Stimulated activated naive B cell treated with anti-CD40 and anti-IgM and Interleukin-4, amounts not matched to agents 10 μg/mL and 1 μg/mL and 100 μg/mL, for 72 hours (primary cell): Measurements from ENCODE around the gene NYAP1.
"Not testable (repeated sequence)": the region's sequence is repeated elsewhere in the genome, so short reads cannot be mapped to it uniquely, and the experiment has no call there.

Experiments
- ATAC-seq, 2 donors: fragments of 150-1000 bp; cut with Tn5 transposase; replicated peaks; 2 replicates each; pipeline ENCODE4 v1.10.0; 2021; ENCODE audit warnings: moderate library complexity in 1 of 2
- DNase-seq: peaks from one replicate; pipeline ENCODE4 v3.0.0; 2021
- H3K27ac Mint-ChIP-seq: one replicate; pipeline ENCODE4 v1.8.0; 2022; ENCODE audit warnings: mild to moderate bottlenecking, mixed read lengths
- H3K27me3 Mint-ChIP-seq, 2 donors: one replicate each; pipeline ENCODE4 v1.8.0; 2022; ENCODE audit warnings: mixed read lengths in 2 of 2
- H3K36me3 Mint-ChIP-seq, 2 donors: one replicate each; pipeline ENCODE4 v1.8.0; 2022; ENCODE audit warnings: mixed read lengths in 2 of 2, mild to moderate bottlenecking in 1 of 2
- H3K4me1 Mint-ChIP-seq, 2 donors: one replicate each; pipeline ENCODE4 v1.8.0; 2022; ENCODE audit warnings: mixed read lengths in 2 of 2, mild to moderate bottlenecking in 1 of 2
- H3K4me3 Mint-ChIP-seq, 2 donors: one replicate each; pipeline ENCODE4 v1.8.0; 2022; ENCODE audit warnings: mild to moderate bottlenecking in 2 of 2, mixed read lengths in 2 of 2, moderate library complexity in 1 of 2
- H3K9me3 Mint-ChIP-seq, 2 donors: one replicate each; pipeline ENCODE4 v1.8.0; 2022; ENCODE audit warnings: mixed read lengths in 2 of 2, mild to moderate bottlenecking in 1 of 2

Gene NYAP1

GRCh38 chr7:100483722-100484672 is at the start of gene NYAP1:
TSS of gene NYAP1 (plus strand) at chr7:100483927. CDS start at chr7:100485312, 1,385 bp downstream.
- Mint-ChIP-seq H3K36me3 (peaks cover 0 to 2% of the 10 kb centered on the region in 2 donors), H3K27me3 (peaks cover 5 to 16% of the 10 kb centered on the region in 2 donors), H3K9me3 (no peaks in the 10 kb centered on the region), H3K4me3 (peak within 1 kb of the TSS; percentile 85 to 86), H3K4me1 (peaks cover 8 to 22% of the 10 kb centered on the region in 2 donors), H3K27ac (peak within 1 kb of the TSS; percentile 77)
- peak; percentile 21 to 31 for ATAC-seq
- DNase-seq = no peak

GRCh38 chr7:100434297-100435144 is 49.2 kb upstream of the NYAP1 start:
- peaks cover 43 to 57% of the 10 kb centered on the region in 2 donors for H3K4me1 Mint-ChIP-seq
- DNase-seq = no peak
- H3K27ac Mint-ChIP-seq = peak overlapping the region; percentile 93
- no peaks in the 10 kb centered on the region for H3K9me3 Mint-ChIP-seq
- peaks cover 41 to 54% of the 10 kb centered on the region in 2 donors for H3K36me3 Mint-ChIP-seq
- ATAC-seq = no peak
- H3K27me3 Mint-ChIP-seq = peaks cover under 1 to 2% of the 10 kb centered on the region in 2 donors
- H3K4me3 Mint-ChIP-seq = peak overlapping the region; percentile 89 to 91

GRCh38 chr7:100435401-100436304 is 48.1 kb upstream of the NYAP1 start:
- ATAC-seq (peak; percentile 44 to 50), DNase-seq (no peak)
- peaks cover 38 to 46% of the 10 kb centered on the region in 2 donors for H3K36me3 Mint-ChIP-seq
- H3K9me3 Mint-ChIP-seq = no peaks in the 10 kb centered on the region
- H3K27me3 Mint-ChIP-seq = no peaks in the 10 kb centered on the region
- peaks cover 38 to 52% of the 10 kb centered on the region in 2 donors for H3K4me1 Mint-ChIP-seq
- H3K27ac Mint-ChIP-seq = peak overlapping the region; percentile 99
- H3K4me3 Mint-ChIP-seq = peak overlapping the region; percentile 97 to 98

- peaks cover 31 to 35% of the 10 kb centered on the region in 2 donors for H3K36me3 Mint-ChIP-seq
- no peak overlapping the region for H3K27ac Mint-ChIP-seq
- peaks cover 28 to 36% of the 10 kb centered on the region in 2 donors for H3K4me1 Mint-ChIP-seq
- peak overlapping the region; percentile 97 to 98 for H3K4me3 Mint-ChIP-seq
- ATAC-seq (no peak), DNase-seq (no peak)
- no peaks in the 10 kb centered on the region for H3K27me3 Mint-ChIP-seq
- no peaks in the 10 kb centered on the region for H3K9me3 Mint-ChIP-seq
Measured at GRCh38 chr7:100437150-100438100, 46.3 kb upstream of the NYAP1 start.

GRCh38 chr7:100438172-100438571 is 45.6 kb upstream of the NYAP1 start:
- Mint-ChIP-seq H3K4me3 (no peak overlapping the region), H3K9me3 (no peaks in the 10 kb centered on the region)

GRCh38 chr7:100438731-100439130 is 45.0 kb upstream of the NYAP1 start:
- not testable (repeated sequence) for ATAC-seq, DNase-seq, H3K27me3 Mint-ChIP-seq, H3K27ac Mint-ChIP-seq, H3K9me3 Mint-ChIP-seq, H3K4me3 Mint-ChIP-seq
- Mint-ChIP-seq H3K4me1 (peaks cover 16 to 23% of the 10 kb centered on the region in 2 donors), H3K36me3 (peaks cover 22 to 23% of the 10 kb centered on the region in 2 donors)

More at GRCh38 chr7:100438172-100438571, 45.6 kb upstream of the NYAP1 start:
- H3K36me3 Mint-ChIP-seq = peaks cover 27% of the 10 kb centered on the region in 2 donors
- no peak for DNase-seq
- peaks cover 22 to 29% of the 10 kb centered on the region in 2 donors for H3K4me1 Mint-ChIP-seq
- no peak for ATAC-seq
- H3K27ac Mint-ChIP-seq = peak overlapping the region; percentile 14
- H3K27me3 Mint-ChIP-seq = no peaks in the 10 kb centered on the region

- ATAC-seq, DNase-seq, H3K4me3 Mint-ChIP-seq, H3K9me3 Mint-ChIP-seq, H3K27me3 Mint-ChIP-seq, H3K27ac Mint-ChIP-seq: not testable (repeated sequence)
- Mint-ChIP-seq H3K4me1 (peaks cover 12 to 20% of the 10 kb centered on the region in 2 donors), H3K36me3 (peaks cover 17 to 19% of the 10 kb centered on the region in 2 donors)
Measured at GRCh38 chr7:100439244-100439643, 44.5 kb upstream of the NYAP1 start.

- Mint-ChIP-seq H3K36me3 (peaks cover 0 to 4% of the 10 kb centered on the region in 2 donors), H3K4me3 (no peak overlapping the region), H3K9me3 (no peaks in the 10 kb centered on the region), H3K4me1 (peaks cover 11 to 17% of the 10 kb centered on the region in 2 donors), H3K27me3 (no peaks in the 10 kb centered on the region), H3K27ac (no peak overlapping the region)
- DNase-seq (no peak), ATAC-seq (no peak)
Measured at GRCh38 chr7:100441641-100442535, 41.8 kb upstream of the NYAP1 start.

- H3K36me3 Mint-ChIP-seq = peaks cover 0 to 4% of the 10 kb centered on the region in 2 donors
- H3K9me3 Mint-ChIP-seq = no peaks in the 10 kb centered on the region
- H3K4me1 Mint-ChIP-seq = peaks cover 11 to 17% of the 10 kb centered on the region in 2 donors
- H3K27ac Mint-ChIP-seq = no peak overlapping the region
- ATAC-seq = no peak
- H3K4me3 Mint-ChIP-seq = no peak overlapping the region
- H3K27me3 Mint-ChIP-seq = no peaks in the 10 kb centered on the region
- no peak for DNase-seq
Measured at GRCh38 chr7:100443096-100443840, 40.5 kb upstream of the NYAP1 start.

- DNase-seq (no peak), ATAC-seq (peak; percentile 82 to 85)
- Mint-ChIP-seq H3K27me3 (no peaks in the 10 kb centered on the region), H3K4me1 (peaks cover 11 to 17% of the 10 kb centered on the region in 2 donors), H3K36me3 (peaks cover 0 to 4% of the 10 kb centered on the region in 2 donors), H3K4me3 (peak overlapping the region in 1 of 2 donors; percentile 46), H3K27ac (peak overlapping the region; percentile 88), H3K9me3 (no peaks in the 10 kb centered on the region)
Measured at GRCh38 chr7:100444311-100445278, 39.1 kb upstream of the NYAP1 start.
